ENCODE data around the gene SCAF8.

GRCh38 chr6:154821099-154821498 lies 87.9 kb downstream of the SCAF8 start:
- TF ChIP-seq GABPA (IDR thresholded peaks at IDR 0.05; ENCODE audit: low read depth): no peak
- no peak for TF ChIP-seq CTCF (IDR thresholded peaks at IDR 0.05)
- TF ChIP-seq POLR2AphosphoS5 (IDR thresholded peaks at IDR 0.05; ENCODE audit: low read depth, low read length): no peak

All from SK-N-SH (cell line).